ENCODE results near the gene KCNH4. TPM values are rescaled to one million over a fixed set of nuclear protein-coding genes. Genes with fewer than 3 reads are reported as not detected.
"Not testable (repeated sequence)": the region's sequence is repeated elsewhere in the genome, so short reads cannot be mapped to it uniquely, and the experiment has no call there.

Gene KCNH4
- total and polyA plus RNA-seq, 11 donors: 0.07 to 0.28 (median 0.11) TPM; not detected in 1

DNA sequence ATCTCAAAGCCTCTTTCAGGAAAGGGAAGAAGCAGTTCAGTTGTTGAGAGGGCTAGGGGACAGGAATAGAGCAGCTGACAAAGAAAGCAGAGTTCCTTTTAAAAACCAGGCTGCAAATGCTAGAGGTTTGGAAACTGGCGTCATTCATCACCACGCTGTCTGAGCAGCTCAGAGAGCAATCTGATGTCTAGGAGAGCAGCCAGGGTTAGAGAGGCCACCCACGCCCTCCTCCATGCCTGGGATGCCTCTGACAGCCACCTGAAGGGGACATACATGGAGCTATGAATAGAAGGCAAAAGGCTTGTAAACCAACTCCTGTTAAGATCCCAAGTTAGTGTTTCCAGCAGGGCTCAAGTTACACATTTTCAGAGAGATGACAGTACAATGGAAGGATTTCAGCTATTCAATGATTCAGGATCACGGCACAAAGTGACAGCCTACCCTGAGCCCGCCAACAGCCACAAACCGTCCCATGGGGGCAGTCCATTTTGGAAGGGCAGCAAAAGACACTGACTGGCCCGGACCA, 38.5 kb downstream of the KCNH4 start:
- no peaks in the 10 kb centered on the region for H3K27me3 ChIP-seq
- DNase-seq (peak in 3 of 5 donors; percentile 21 to 61 (median 35)), ATAC-seq (peak; percentile 53 to 84 (median 80))
- TF ChIP-seq, protein P1, sequence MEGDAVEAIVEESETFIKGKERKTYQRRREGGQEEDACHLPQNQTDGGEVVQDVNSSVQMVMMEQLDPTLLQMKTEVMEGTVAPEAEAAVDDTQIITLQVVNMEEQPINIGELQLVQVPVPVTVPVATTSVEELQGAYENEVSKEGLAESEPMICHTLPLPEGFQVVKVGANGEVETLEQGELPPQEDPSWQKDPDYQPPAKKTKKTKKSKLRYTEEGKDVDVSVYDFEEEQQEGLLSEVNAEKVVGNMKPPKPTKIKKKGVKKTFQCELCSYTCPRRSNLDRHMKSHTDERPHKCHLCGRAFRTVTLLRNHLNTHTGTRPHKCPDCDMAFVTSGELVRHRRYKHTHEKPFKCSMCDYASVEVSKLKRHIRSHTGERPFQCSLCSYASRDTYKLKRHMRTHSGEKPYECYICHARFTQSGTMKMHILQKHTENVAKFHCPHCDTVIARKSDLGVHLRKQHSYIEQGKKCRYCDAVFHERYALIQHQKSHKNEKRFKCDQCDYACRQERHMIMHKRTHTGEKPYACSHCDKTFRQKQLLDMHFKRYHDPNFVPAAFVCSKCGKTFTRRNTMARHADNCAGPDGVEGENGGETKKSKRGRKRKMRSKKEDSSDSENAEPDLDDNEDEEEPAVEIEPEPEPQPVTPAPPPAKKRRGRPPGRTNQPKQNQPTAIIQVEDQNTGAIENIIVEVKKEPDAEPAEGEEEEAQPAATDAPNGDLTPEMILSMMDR (IDR thresholded peaks at IDR 0.05): no peak
- TF ChIP-seq POLR2A (IDR thresholded peaks at IDR 0.05): no peak
- no peaks in the 10 kb centered on the region for H3K9me3 ChIP-seq
- H3K4me3 ChIP-seq: no peak overlapping the region
- intact Hi-C loops (cut with DNase I): no loop called here
- H3K27ac ChIP-seq: peak overlapping the region in 9 of 12 donors; percentile 3 to 73 (median 43)
- WGBS, 4 donors: 41 to 62% (median 45%) methylated on average over 7 of the region's 7 CpGs
- H3K36me3 ChIP-seq: peaks cover 0 to 48% (median 24%) of the 10 kb centered on the region in 9 donors
- H3K4me1 ChIP-seq: peaks cover 6 to 72% (median 47%) of the 10 kb centered on the region in 12 donors

DNA sequence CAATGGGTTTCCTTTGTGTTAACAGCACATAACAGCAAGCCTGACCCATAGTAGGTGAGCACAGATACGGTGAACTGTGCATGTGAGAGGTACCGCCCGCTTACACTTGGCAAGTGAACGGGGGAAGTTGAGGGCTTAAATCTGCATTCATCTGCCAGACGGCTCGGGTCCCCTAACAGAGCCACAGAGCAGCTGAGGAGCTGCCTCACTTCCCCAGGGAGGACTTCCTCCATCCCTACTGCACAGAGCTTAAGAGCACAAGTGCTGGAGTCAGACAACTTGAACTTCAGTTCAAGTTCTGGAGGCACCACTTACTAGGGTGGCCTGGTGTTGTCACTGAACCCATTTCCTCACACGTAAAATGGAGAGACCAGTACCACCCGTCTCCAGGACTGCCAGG, 39.6 kb downstream of the KCNH4 start:
- Histone ChIP-seq H3K27ac (peak overlapping the region in 5 of 12 donors; percentile 41 to 73 (median 56)), H3K9me3 (no peaks in the 10 kb centered on the region), H3K4me3 (no peak overlapping the region), H3K27me3 (no peaks in the 10 kb centered on the region), H3K4me1 (peaks cover 7 to 83% (median 56%) of the 10 kb centered on the region in 12 donors), H3K36me3 (peaks cover 0 to 50% (median 19%) of the 10 kb centered on the region in 9 donors)
- peak in 3 of 4 donors; percentile 12 to 25 (median 25) for ATAC-seq
- intact Hi-C loops (cut with DNase I): no loop called here
- DNase-seq: peak in 1 of 5 donors; percentile 55
- WGBS, 4 donors: 62 to 75% (median 69%) methylated on average over 8 of the region's 8 CpGs
- TF ChIP-seq, protein P1 (IDR thresholded peaks at IDR 0.05): no peak
- no peak for TF ChIP-seq POLR2A (IDR thresholded peaks at IDR 0.05)

DNA sequence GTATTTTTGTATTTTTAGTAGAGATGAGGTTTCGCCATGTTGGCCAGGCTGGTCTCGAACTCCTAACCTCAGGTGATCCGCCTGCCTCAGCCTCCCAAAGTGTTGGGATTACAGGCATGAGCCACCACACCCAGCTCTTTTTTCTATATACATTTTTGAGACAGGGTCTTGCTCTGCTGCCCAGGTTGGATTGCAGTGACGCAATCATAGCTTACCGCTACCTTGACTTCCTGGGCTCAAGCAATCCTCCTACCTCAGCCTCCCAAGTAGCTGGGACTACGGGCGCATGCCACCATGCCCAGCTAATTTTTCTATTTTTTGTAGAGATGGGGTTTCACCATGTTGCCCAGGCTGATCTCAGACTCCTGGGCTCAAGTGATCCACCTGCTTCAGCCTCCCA, 40.3 kb downstream of the KCNH4 start:
- H3K4me3 ChIP-seq; H3K27me3 ChIP-seq; H3K9me3 ChIP-seq; DNase-seq; ATAC-seq; intact Hi-C loops (cut with DNase I): not testable (repeated sequence)
- whole genome bisulfite sequencing, 4 donors: 98 to 100% (median 99%) methylated on average over 7 of the region's 7 CpGs
- Histone ChIP-seq H3K4me1 (peaks cover 12 to 88% (median 63%) of the 10 kb centered on the region in 12 donors), H3K36me3 (peaks cover 0 to 46% (median 19%) of the 10 kb centered on the region in 9 donors), H3K27ac (peak overlapping the region in 1 of 12 donors; percentile 73)

DNA sequence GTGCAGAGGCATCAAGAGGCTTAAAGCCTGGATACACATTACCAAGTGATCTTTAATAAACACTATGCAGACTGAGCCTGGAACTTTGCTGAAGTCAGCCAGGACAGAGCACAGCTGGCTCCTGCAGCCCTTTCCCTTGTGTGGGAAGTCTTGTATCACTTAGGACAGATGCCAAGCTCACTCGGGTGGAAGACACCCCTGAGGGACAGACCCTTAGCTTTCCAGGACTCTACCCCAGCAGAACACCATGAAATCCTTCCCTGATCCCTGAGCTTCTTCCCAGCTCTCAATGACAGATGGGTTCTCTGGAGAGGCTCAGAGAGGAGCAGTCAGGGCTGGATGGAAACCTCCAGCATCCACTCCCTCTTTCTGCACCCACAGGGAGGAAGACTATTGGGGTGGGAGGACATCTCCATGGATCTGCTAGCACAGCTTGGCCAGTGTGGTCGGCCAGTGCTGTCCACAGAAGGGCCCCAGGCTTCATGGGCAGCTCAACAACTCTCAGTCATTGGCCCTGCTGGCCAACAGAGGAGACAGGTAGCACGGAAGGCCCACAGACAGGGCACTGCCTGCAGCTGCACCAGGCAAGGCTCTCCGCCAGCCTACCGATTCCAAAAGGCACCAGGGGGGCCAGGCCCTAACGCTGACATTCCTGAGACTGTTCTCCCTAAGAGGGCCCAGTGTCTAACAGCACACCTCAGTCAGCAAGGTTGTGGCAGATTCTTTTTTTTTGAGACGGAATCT, 42.0 kb downstream of the KCNH4 start:
- TF ChIP-seq POLR2A (IDR thresholded peaks at IDR 0.05): no peak
- Histone ChIP-seq H3K4me3 (no peak overlapping the region), H3K27me3 (no peaks in the 10 kb centered on the region), H3K4me1 (peaks cover 21 to 97% (median 81%) of the 10 kb centered on the region in 12 donors), H3K9me3 (no peaks in the 10 kb centered on the region), H3K36me3 (peaks cover 0 to 38% (median 12%) of the 10 kb centered on the region in 9 donors), H3K27ac (peak overlapping the region in 8 of 12 donors; percentile 6 to 50 (median 19))
- ATAC-seq (peak in 2 of 4 donors; percentile 5 to 15), DNase-seq (peak in 1 of 5 donors; percentile 52)
- WGBS, 4 donors: 65 to 69% (median 67%) methylated on average over 7 of the region's 7 CpGs
- intact Hi-C loops (cut with DNase I): no loop called here

DNA sequence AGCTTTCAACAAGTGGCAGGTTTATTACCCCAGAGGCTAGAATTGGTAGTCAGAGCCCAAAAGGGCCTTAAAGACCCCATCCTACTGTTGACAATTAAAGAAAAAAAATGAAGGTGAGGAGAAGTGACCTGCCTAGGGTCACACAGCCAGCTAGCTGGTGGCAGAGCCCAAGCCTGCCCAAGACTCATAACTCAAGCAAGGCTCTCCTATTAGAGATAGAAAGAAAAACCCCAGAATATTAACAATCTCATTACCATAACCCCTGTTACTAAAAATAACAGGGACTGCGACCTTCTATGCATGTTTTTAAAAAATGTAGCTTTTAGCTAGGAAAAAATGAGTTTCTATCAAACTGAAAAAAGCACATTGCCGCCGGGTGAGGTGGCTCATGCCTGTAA, 44.3 kb downstream of the KCNH4 start:
- peak overlapping the region in 8 of 12 donors; percentile 1 to 38 (median 22) for H3K4me3 ChIP-seq
- WGBS, 4 donors: 72 to 87% (median 77%) methylated on average over 3 of the region's 3 CpGs
- no peak for TF ChIP-seq POLR2A (IDR thresholded peaks at IDR 0.05)
- TF ChIP-seq, protein P1 (IDR thresholded peaks at IDR 0.05): no peak
- DNase-seq: no peak
- ATAC-seq: no peak
- no peaks in the 10 kb centered on the region for H3K9me3 ChIP-seq
- H3K36me3 ChIP-seq: peaks cover 0 to 36% (median 11%) of the 10 kb centered on the region in 9 donors
- peak overlapping the region in 11 of 12 donors; percentile 65 to 91 (median 77) for H3K27ac ChIP-seq
- H3K4me1 ChIP-seq: peaks cover 30 to 100% (median 85%) of the 10 kb centered on the region in 12 donors
- intact Hi-C loops (cut with DNase I): no loop called here
- no peaks in the 10 kb centered on the region for H3K27me3 ChIP-seq

Data from heart left ventricle (tissue), 16 donors.